ENCODE results near the gene ADARB2. TPM values are rescaled to one million over a fixed set of nuclear protein-coding genes. Genes with fewer than 3 reads are reported as not detected.

ADARB2 gene
- total and polyA plus RNA-seq, 10 of the 15 experiments (the other 5 are each of a cell fraction or from before 2014, with no cell fraction given), result 0.02 to 4.1 (median 0.76) TPM

DNA sequence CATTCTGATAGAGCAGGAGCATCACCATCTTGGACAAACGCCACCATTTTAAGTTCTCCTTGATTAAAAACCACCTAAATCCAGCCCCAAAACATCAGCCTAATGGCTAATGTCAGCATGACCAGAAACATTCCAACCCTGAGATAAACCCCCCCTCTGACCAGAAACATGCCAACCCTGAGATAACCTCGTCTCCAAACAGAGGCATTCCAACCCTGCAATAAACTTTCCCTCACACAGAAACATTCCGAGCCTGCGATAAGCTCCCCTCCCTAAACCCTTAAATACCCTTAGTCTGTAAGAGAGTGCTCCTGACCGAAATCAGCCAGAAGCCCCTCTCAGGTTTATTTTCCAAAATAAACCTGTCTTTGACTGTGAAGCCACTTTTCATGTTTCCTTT, 76.5 kb downstream of the ADARB2 start (continued):
- TF ChIP-seq IKZF2 (IDR thresholded peaks at IDR 0.05) (no peak), ETV6 (conservative IDR thresholded peaks at IDR 0.05 in 1 of 2, IDR thresholded peaks at IDR 0.05 in 1 of 2; ENCODE audit: borderline replicate concordance in 1 of 2, low read depth in 1 of 2) (no peak), JUND (IDR thresholded peaks at IDR 0.05; ENCODE audit: low read depth, low read length) (no peak), GATAD2B (conservative IDR thresholded peaks at IDR 0.05; ENCODE audit: low read depth) (no peak), STAT1 (conservative IDR thresholded peaks at IDR 0.05) (no peak), EED (IDR thresholded peaks at IDR 0.05; ENCODE audit: low read depth) (no peak), LARP7 (IDR thresholded peaks at IDR 0.05) (no peak), NBN (IDR thresholded peaks at IDR 0.05) (no peak)

DNA sequence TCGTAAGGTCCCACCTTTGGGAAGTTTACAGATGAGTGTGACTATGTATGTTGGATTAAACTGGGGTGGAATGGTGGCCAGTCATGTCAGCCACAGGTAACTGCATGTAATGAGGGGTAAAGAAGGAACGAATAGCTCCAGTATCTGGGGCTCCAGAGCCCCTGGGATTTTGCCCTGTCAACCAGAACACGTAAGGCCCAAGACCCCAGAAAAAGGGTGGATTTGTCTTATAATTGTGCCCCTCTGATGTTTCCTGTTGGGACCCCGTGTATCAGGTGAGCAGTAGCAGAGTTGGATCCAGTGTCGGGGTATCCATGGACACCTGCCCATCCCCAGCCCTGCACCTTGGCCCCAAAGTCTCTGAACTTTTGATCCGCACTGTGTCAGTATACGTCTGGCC, 76.9 kb downstream of the ADARB2 start:
- no peak for DNase-seq (ENCODE audit: low read depth, low spot score)
- Histone ChIP-seq H3K9me3 (replicated peaks; ENCODE audit: control insufficient read depth, insufficient read depth, low read length) (no peaks in the 10 kb centered on the region), H3K36me3 (ENCODE audit: control insufficient read depth in 2 of 2, insufficient read depth in 2 of 2, low read length in 1 of 2) (no peaks in the 10 kb centered on the region), H3K9ac (ENCODE audit: control insufficient read depth, insufficient read depth, low read length) (no peak overlapping the region), H3K4me1 (ENCODE audit: control insufficient read depth, insufficient read depth, low read length) (peaks cover 15% of the 10 kb centered on the region), H2AFZ (ENCODE audit: control insufficient read depth, low read depth, low read length) (no peak overlapping the region), H3K27ac (ENCODE audit: control insufficient read depth, insufficient read depth) (no peak overlapping the region), H3K4me3 (no peak overlapping the region), H3K27me3 (replicated peaks in 1 of 2; ENCODE audit: control insufficient read depth in 2 of 2, insufficient read depth in 2 of 2, low read length in 1 of 2) (no peaks in the 10 kb centered on the region), H3K79me2 (ENCODE audit: control insufficient read depth, insufficient read depth, low read length) (no peaks in the 10 kb centered on the region), H4K20me1 (ENCODE audit: control insufficient read depth, insufficient read depth) (no peaks in the 10 kb centered on the region), H3K4me2 (ENCODE audit: control insufficient read depth, insufficient read depth) (no peak overlapping the region)
- ChIA-PET RAD21 (ENCODE audit: unreplicated experiment) (no interaction called here), CTCF (no interaction called here), SMC1A (ENCODE audit: uncharacterized antibody, unreplicated experiment) (interaction anchor here (3.5 kb wide), 1 partner anchor 11 kb away, joined by 16 read pairs; no protein-coding TSS in a partner anchor), POLR2A (no interaction called here)
- ATAC-seq, result no peak
- 67% methylated on average over 7 of the region's 7 CpGs for WGBS (ENCODE audit: insufficient coverage, insufficient replicate concordance, low lambda C conversion rate, missing lambda C conversion rate)
- intact Hi-C loops (cut with micrococcal nuclease; ENCODE audit: unreplicated experiment), result loop anchor here (5.0 to 10.0 kb wide), 2 partner anchors 77 to 236 kb away; partner anchors contain the start of gene ADARB2
- in situ Hi-C loops (cut with MboI), result no loop called here
- no TSS peak for BruUV-seq (replicated peaks)
- FAIRE-seq, result no peak
- TF ChIP-seq CHD1 (IDR thresholded peaks at IDR 0.05; ENCODE audit: low read depth, low read length) (no peak), EZH2 (IDR thresholded peaks at IDR 0.05; ENCODE audit: borderline replicate concordance, control insufficient read depth, low read depth, low read length) (no peak), ZNF384 (IDR thresholded peaks at IDR 0.05; ENCODE audit: borderline replicate concordance, low read depth, low read length) (no peak), TCF7 (IDR thresholded peaks at IDR 0.05; ENCODE audit: borderline replicate concordance) (no peak), POLR2AphosphoS2 (IDR thresholded peaks at IDR 0.05; ENCODE audit: low read depth, low read length) (no peak), NRF1 (conservative IDR thresholded peaks at IDR 0.05; ENCODE audit: low read depth, low read length) (no peak), ATF7 (IDR thresholded peaks at IDR 0.05; ENCODE audit: low read depth) (no peak), RELA (IDR thresholded peaks at IDR 0.05; ENCODE audit: borderline replicate concordance, partially characterized antibody) (no peak), HCFC1 (IDR thresholded peaks at IDR 0.05; ENCODE audit: low read length) (no peak), ZSCAN29 (IDR thresholded peaks at IDR 0.05) (no peak), IKZF2 (IDR thresholded peaks at IDR 0.05) (no peak), SP1 (IDR thresholded peaks at IDR 0.05; ENCODE audit: low read depth, low read length) (no peak)
- TF ChIP-seq, protein P1, sequence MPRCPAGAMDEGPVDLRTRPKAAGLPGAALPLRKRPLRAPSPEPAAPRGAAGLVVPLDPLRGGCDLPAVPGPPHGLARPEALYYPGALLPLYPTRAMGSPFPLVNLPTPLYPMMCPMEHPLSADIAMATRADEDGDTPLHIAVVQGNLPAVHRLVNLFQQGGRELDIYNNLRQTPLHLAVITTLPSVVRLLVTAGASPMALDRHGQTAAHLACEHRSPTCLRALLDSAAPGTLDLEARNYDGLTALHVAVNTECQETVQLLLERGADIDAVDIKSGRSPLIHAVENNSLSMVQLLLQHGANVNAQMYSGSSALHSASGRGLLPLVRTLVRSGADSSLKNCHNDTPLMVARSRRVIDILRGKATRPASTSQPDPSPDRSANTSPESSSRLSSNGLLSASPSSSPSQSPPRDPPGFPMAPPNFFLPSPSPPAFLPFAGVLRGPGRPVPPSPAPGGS (IDR thresholded peaks at IDR 0.05; ENCODE audit: borderline replicate concordance, insufficient read depth, low read depth, low read length, poor library complexity, severe bottlenecking), result no peak
- TF ChIP-seq, protein P2, sequence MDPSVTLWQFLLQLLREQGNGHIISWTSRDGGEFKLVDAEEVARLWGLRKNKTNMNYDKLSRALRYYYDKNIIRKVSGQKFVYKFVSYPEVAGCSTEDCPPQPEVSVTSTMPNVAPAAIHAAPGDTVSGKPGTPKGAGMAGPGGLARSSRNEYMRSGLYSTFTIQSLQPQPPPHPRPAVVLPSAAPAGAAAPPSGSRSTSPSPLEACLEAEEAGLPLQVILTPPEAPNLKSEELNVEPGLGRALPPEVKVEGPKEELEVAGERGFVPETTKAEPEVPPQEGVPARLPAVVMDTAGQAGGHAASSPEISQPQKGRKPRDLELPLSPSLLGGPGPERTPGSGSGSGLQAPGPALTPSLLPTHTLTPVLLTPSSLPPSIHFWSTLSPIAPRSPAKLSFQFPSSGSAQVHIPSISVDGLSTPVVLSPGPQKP (IDR thresholded peaks at IDR 0.05; ENCODE audit: low read depth, low read length), result no peak
- TF ChIP-seq, protein P3, sequence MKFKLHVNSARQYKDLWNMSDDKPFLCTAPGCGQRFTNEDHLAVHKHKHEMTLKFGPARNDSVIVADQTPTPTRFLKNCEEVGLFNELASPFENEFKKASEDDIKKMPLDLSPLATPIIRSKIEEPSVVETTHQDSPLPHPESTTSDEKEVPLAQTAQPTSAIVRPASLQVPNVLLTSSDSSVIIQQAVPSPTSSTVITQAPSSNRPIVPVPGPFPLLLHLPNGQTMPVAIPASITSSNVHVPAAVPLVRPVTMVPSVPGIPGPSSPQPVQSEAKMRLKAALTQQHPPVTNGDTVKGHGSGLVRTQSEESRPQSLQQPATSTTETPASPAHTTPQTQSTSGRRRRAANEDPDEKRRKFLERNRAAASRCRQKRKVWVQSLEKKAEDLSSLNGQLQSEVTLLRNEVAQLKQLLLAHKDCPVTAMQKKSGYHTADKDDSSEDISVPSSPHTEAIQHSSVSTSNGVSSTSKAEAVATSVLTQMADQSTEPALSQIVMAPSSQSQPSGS (IDR thresholded peaks at IDR 0.05; ENCODE audit: low read length), result no peak

Measured in GM12878 (cell line).